Cardiac fibroblast (primary cell): ENCODE results near the gene CLN5.
"Not testable (repeated sequence)": the region's sequence is repeated elsewhere in the genome, so short reads cannot be mapped to it uniquely, and the experiment has no call there.

ENCODE experiments used
- DNase-seq, 2 donors: peaks; one replicate each; pipeline versions ENCODE4 v3.0.0 to v3.0.0-alpha.2; 2010; ENCODE audit warnings: low read depth in 2 of 2
- H3K4me3 ChIP-seq, 2 donors: replicated peaks in 1 of 2; 1 replicate in 1 of 2; 2 replicates in 1 of 2; pipeline ENCODE4 v1.5.1; 2011; ENCODE audit warnings: low read depth in 2 of 2, low read length in 2 of 2, mild to moderate bottlenecking in 2 of 2, moderate library complexity in 1 of 2
- CTCF ChIP-seq: IDR thresholded peaks from one replicate; pipeline ENCODE4 v1.5.1; 2011; ENCODE audit warnings: low read depth, mild to moderate bottlenecking, low read length, inconsistent platforms

CLN5 gene

DNA sequence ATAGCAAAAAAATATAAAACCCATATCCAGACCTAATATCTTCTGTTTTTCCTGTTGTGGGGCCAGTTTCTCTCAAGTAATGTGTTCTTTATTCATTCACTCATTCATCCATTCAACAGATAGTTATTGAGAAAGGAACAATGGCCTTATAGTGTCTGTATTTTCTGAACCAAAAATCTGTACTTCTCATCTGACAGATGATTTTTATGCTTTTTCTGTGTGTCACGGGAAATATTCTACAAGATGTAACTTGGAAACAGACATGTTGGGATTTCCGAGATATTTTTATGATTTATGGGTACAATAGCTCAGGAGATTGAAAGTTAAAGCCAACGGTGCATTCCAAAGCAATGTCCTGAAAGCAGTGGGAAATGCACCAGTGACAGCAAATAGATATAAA lies 37.9 kb upstream of the CLN5 start:
- no peak for DNase-seq
- H3K4me3 ChIP-seq: no peak overlapping the region
- TF ChIP-seq CTCF: no peak

- no peak for DNase-seq
These were observed 37.3 kb upstream of the CLN5 start for GRCh38 chr13:76954538-76954937.

GRCh38 chr13:76955193-76955592 lies 36.7 kb upstream of the CLN5 start:
- TF ChIP-seq CTCF: no peak
- no peak for DNase-seq
- no peak overlapping the region for H3K4me3 ChIP-seq

More at GRCh38 chr13:76954538-76954937, 37.3 kb upstream of the CLN5 start:
- no peak for TF ChIP-seq CTCF
- no peak overlapping the region for H3K4me3 ChIP-seq

DNA sequence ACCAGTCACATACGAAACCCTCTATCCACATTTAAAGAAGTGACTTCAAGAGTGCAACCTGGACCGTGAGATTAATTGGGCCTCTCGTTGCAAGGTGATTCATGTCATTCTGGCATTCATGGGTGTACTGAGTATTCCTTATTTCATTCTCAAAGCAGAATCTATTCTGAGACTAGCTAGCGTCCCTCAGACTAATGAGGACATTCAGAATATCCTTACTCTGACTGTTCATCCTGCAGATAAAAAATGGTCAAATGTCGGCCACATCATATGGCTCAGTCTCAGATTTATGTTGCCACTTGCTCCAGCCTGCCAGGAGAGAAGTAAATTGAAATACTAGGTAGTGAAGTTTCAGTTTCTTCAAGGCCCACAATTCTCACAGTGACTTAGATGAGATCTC lies 36.2 kb upstream of the CLN5 start:
- DNase-seq: no peak
- no peak for TF ChIP-seq CTCF
- no peak overlapping the region for H3K4me3 ChIP-seq

GRCh38 chr13:76958841-76959432 lies 32.9 kb upstream of the CLN5 start:
- no peak overlapping the region for H3K4me3 ChIP-seq
- no peak for TF ChIP-seq CTCF
- DNase-seq: no peak

DNA sequence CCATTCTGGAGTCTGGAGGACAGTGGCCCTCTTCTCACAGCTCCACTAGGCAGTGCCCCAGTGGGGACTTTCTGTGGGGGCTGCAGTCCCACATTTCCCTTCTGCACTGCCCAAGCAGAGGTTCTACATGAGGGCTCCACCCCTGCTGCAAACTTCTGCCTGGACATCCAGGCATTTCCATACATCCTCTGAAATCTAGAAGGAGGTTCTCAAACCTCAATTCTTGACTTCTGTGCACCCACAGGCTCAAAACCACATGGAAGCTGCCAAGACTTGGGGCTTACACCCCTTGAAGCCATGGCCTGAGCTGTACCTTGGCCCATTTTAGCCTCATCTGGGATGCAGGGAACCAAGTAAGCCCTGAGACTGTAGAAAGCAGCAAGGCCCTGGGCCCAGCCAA lies 32.1 kb upstream of the CLN5 start:
- H3K4me3 ChIP-seq, DNase-seq: not testable (repeated sequence)

- H3K4me3 ChIP-seq: no peak overlapping the region
- DNase-seq: peak; percentile 67 to 89
- TF ChIP-seq CTCF: no peak
These were observed 26.0 kb upstream of the CLN5 start for GRCh38 chr13:76965759-76966421.
